ENCODE data around the gene NKAIN2.

Gene NKAIN2

GRCh38 chr6:123812621-123813020 lies 9.0 kb downstream of the NKAIN2 start:
- no peak for TF ChIP-seq CTCF (conservative IDR thresholded peaks at IDR 0.05; ENCODE audit: control insufficient read depth, insufficient read depth, low read depth, low read length)
- H3K4me3 ChIP-seq (ENCODE audit: control insufficient read depth, low read depth, low read length), result no peak overlapping the region

GRCh38 chr6:123821112-123821511 lies 17.4 kb downstream of the NKAIN2 start:
- no peak for TF ChIP-seq CTCF (conservative IDR thresholded peaks at IDR 0.05; ENCODE audit: control insufficient read depth, insufficient read depth, low read depth, low read length)
- DNase-seq (ENCODE audit: low read depth), result no peak
- H3K4me3 ChIP-seq (ENCODE audit: control insufficient read depth, low read depth, low read length), result no peak overlapping the region

More at GRCh38 chr6:123812621-123813020, 9.0 kb downstream of the NKAIN2 start:
- no peak for DNase-seq (ENCODE audit: low read depth)

- DNase-seq (ENCODE audit: low read depth), result peak; percentile 55
- TF ChIP-seq CTCF (conservative IDR thresholded peaks at IDR 0.05; ENCODE audit: control insufficient read depth, insufficient read depth, low read depth, low read length), result no peak
- no peak overlapping the region for H3K4me3 ChIP-seq (ENCODE audit: control insufficient read depth, low read depth, low read length)
These were observed 25.8 kb downstream of the NKAIN2 start for GRCh38 chr6:123829302-123829953.

GRCh38 chr6:123830120-123830519 lies 26.5 kb downstream of the NKAIN2 start:
- no peak overlapping the region for H3K4me3 ChIP-seq (ENCODE audit: control insufficient read depth, low read depth, low read length)
- no peak for DNase-seq (ENCODE audit: low read depth)
- TF ChIP-seq CTCF (conservative IDR thresholded peaks at IDR 0.05; ENCODE audit: control insufficient read depth, insufficient read depth, low read depth, low read length), result no peak

GRCh38 chr6:123838505-123839234 lies 35.0 kb downstream of the NKAIN2 start:
- DNase-seq (ENCODE audit: low read depth), result no peak
- H3K4me3 ChIP-seq (ENCODE audit: control insufficient read depth, low read depth, low read length), result no peak overlapping the region
- TF ChIP-seq CTCF (conservative IDR thresholded peaks at IDR 0.05; ENCODE audit: control insufficient read depth, insufficient read depth, low read depth, low read length), result no peak

- H3K4me3 ChIP-seq (ENCODE audit: control insufficient read depth, low read depth, low read length), result no peak overlapping the region
- DNase-seq (ENCODE audit: low read depth), result no peak
- TF ChIP-seq CTCF (conservative IDR thresholded peaks at IDR 0.05; ENCODE audit: control insufficient read depth, insufficient read depth, low read depth, low read length), result no peak
These were observed 37.6 kb downstream of the NKAIN2 start for GRCh38 chr6:123841067-123841896.

Data from fibroblast of mammary gland (primary cell).